K562 (cell line): Measurements from ENCODE around the gene NR1H3. TPM values are rescaled to one million over a fixed set of nuclear protein-coding genes. Genes with fewer than 3 reads are reported as not detected.

Source experiments
- ARID2 ChIP-seq: fragments of 450-650 bp; IDR thresholded peaks from 2 replicates; pipeline ENCODE4 v1.6.1; 2017; ENCODE audit warnings: antibody characterized with exemption, mild to moderate bottlenecking
- BRD4 ChIP-seq: fragments of 200-600 bp; sonication (generic); IDR thresholded peaks from 2 replicates; pipeline ENCODE4 v1.6.1; 2017; ENCODE audit warnings: inconsistent platforms
- E4F1 ChIP-seq: fragments of 250-450 bp; sonication (Bioruptor Pico); IDR thresholded peaks from 2 replicates; pipeline ENCODE4 v1.5.0; 2021; ENCODE audit warnings: mild to moderate bottlenecking, borderline replicate concordance
- FOXJ2 ChIP-seq: fragments of 200-800 bp; sonication (Bioruptor generic); IDR thresholded peaks from 2 replicates; pipeline ENCODE4 v1.6.1; 2016; ENCODE audit warnings: missing genetic modification characterization, missing compliant biosample characterization
- FOXP4 ChIP-seq: sonication (generic); formaldehyde crosslinking; IDR thresholded peaks from 2 replicates; pipeline ENCODE4 v1.8.0; 2022; ENCODE audit warnings: mild to moderate bottlenecking, missing genetic modification reagents, borderline replicate concordance
- IRF1 ChIP-seq: sonication (generic); formaldehyde crosslinking; IDR thresholded peaks from 2 replicates; pipeline ENCODE4 v1.8.0; 2022; ENCODE audit warnings: missing genetic modification reagents, mild to moderate bottlenecking, borderline replicate concordance
- MCM7 ChIP-seq, 2 experiments: fragments of 450-650 bp; IDR thresholded peaks; 2 replicates each; pipeline ENCODE4 v1.6.1; 2016 to 2018
- NONO ChIP-seq, 2 experiments: fragments of 200-400 bp in 1 of 2; fragments of 450-650 bp in 1 of 2; formaldehyde crosslinking in 1 of 2; IDR thresholded peaks; 2 replicates each; pipeline ENCODE4 v1.6.1; 2017; ENCODE audit warnings: low read depth in 2 of 2, mild to moderate bottlenecking in 2 of 2, moderate library complexity in 2 of 2, low read length in 1 of 2
- NR2F6 ChIP-seq: fragments of 450-650 bp; formaldehyde crosslinking; IDR thresholded peaks from 2 replicates; pipeline ENCODE4 v1.4.0; 2020; ENCODE audit warnings: mild to moderate bottlenecking
- SMAD4 ChIP-seq: fragments of 250-450 bp; sonication (Bioruptor Pico); conservative IDR thresholded peaks from 2 replicates; pipeline ENCODE4 v1.8.0; 2021; ENCODE audit warnings: inconsistent platforms, mild to moderate bottlenecking, moderate library complexity
- TAF15 ChIP-seq: fragments of 200-400 bp; formaldehyde crosslinking; IDR thresholded peaks from 2 replicates; pipeline ENCODE4 v1.6.1; 2017; ENCODE audit warnings: mild to moderate bottlenecking, low read depth, low read length, moderate library complexity
- TCF7 ChIP-seq: sonication (generic); IDR thresholded peaks from 2 replicates; pipeline ENCODE4 v1.6.1; 2016; ENCODE audit warnings: antibody characterized with exemption, borderline replicate concordance
- TGIF2 ChIP-seq: sonication (generic); formaldehyde crosslinking; IDR thresholded peaks from 2 replicates; pipeline ENCODE4 v1.8.1; 2022; ENCODE audit warnings: mild to moderate bottlenecking, missing genetic modification reagents, moderate library complexity
- ZFX ChIP-seq: sonication (generic); formaldehyde crosslinking; IDR thresholded peaks from 2 replicates; pipeline ENCODE4 v1.8.0; 2022; ENCODE audit warnings: mild to moderate bottlenecking, missing genetic modification reagents, moderate library complexity
- ZNF212 ChIP-seq: fragments of 450-650 bp; formaldehyde crosslinking; IDR thresholded peaks from 2 replicates; pipeline ENCODE4 v1.4.0; 2020; ENCODE audit warnings: mild to moderate bottlenecking
- ZNF239 ChIP-seq: fragments of 250-450 bp; sonication (Bioruptor Pico); IDR thresholded peaks from 2 replicates; pipeline ENCODE4 v1.4.0; 2020; ENCODE audit warnings: mild to moderate bottlenecking
- ZNF699 ChIP-seq: fragments of 250-450 bp; sonication (Bioruptor Pico); IDR thresholded peaks from 2 replicates; pipeline ENCODE4 v1.8.0; 2021; ENCODE audit warnings: mild to moderate bottlenecking, moderate library complexity; ENCODE audit not compliant: insufficient replicate concordance
- ZNF785 ChIP-seq: fragments of 250-450 bp; sonication (Bioruptor Pico); IDR thresholded peaks from 2 replicates; pipeline ENCODE4 v1.4.0; 2020; ENCODE audit warnings: mild to moderate bottlenecking
- polyA plus RNA-seq, 8 experiments: library from polyadenylated mRNA; depleted of rRNA in 4 of 8; stranded (reverse) in 5 of 8; unstranded in 3 of 8; fragments of >200 nt; fragmentation: Nextera tagmentation in 2 of 8; fragmentation: Illumina TruSeq in 1 of 8; extraction: Ambion mirVana in 2 of 8; extraction: Trizol in 1 of 8; gene quantifications; 2 replicates each; pipeline versions ENCODE4 v1.2.1 to v1.2.3, GENCODE V29; 2011 to 2014; ENCODE audit warnings: inconsistent platforms in 1 of 8, missing spikeins in 1 of 8
- total RNA-seq, 7 experiments: library from RNA; depleted of rRNA in 6 of 7; stranded (reverse); fragments of >200 nt in 6 of 7; fragmentation: Illumina TruSeq in 2 of 7; extraction: Trizol in 2 of 7; gene quantifications; 2 replicates each; pipeline versions ENCODE4 v1.2.1 to v1.2.3, GENCODE V29; 2011 to 2021; ENCODE audit warnings: low replicate concordance in 1 of 7
- TF ChIP-seq, protein P1 (sequence below): sonication (generic); formaldehyde crosslinking; IDR thresholded peaks from 2 replicates; pipeline ENCODE4 v1.5.0; 2020; ENCODE audit warnings: missing genetic modification reagents
- TF ChIP-seq, protein P2 (sequence below): fragments of 450-650 bp; IDR thresholded peaks from 2 replicates; pipeline ENCODE4 v1.6.1; 2018; ENCODE audit warnings: mild to moderate bottlenecking, low read depth; ENCODE audit not compliant: partially characterized antibody

Gene NR1H3
- total and polyA plus RNA-seq, 9 of the 15 experiments (the other 6 are each of a cell fraction or from before 2014, with no cell fraction given), result 8.2 to 26.0 (median 11.9) TPM

DNA sequence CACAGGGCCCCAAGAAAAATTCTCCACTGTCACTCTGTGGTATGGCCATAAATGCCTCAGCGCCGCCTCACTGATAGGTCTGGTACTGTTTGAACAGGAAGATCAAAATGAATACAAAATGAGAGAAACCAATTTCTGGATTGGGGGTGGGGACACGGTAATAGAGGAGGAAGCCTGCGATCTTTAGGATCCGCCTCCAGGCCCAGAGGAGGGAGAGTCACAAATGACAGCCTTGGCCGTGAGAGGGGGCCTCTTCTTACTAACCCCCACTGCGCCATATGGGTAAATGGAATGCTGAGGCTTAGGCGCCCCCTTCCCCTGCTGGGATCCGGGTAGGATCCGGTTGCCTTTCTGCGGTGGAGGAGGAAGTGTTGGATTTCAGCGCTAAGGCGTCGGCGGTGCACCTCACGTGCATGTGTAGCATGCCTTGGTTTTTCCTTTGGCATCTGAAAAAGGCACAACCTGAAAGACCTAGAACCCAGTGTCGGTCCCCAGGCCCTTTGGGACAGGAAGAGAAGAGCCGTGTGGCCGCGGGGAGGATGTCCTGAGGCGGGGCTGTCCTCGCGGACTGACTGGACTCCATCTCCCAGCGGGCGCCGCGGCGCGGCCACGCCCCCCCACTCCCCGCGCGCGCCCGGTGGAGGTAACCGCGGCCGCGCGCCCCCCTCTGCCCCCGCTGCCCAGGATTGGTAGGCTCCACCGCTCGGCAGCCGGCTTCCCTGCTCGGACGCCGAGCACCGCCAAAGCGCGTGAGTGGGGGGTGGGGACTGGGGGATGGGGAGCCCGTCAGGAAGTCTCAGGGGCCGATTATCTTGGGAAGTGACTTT, 11.4 kb downstream of the NR1H3 start (continued):
- TF ChIP-seq, protein P1, sequence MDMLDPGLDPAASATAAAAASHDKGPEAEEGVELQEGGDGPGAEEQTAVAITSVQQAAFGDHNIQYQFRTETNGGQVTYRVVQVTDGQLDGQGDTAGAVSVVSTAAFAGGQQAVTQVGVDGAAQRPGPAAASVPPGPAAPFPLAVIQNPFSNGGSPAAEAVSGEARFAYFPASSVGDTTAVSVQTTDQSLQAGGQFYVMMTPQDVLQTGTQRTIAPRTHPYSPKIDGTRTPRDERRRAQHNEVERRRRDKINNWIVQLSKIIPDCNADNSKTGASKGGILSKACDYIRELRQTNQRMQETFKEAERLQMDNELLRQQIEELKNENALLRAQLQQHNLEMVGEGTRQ (CRISPR knock-in tag), result no peak
- TF ChIP-seq E4F1 (CRISPR knock-in tag) (no peak), ZNF699 (no peak), BRD4 (0 out of 2 replicates have a peak, but pooled peaks have one; percentile 25), FOXJ2 (no peak), TAF15 (no peak), TGIF2 (CRISPR knock-in tag) (no peak), ARID2 (no peak), MCM7 (IDR thresholded peaks at IDR 0.05) (no peak), ZNF212 (CRISPR knock-in tag) (no peak), SMAD4 (CRISPR knock-in tag) (peak; percentile 35; the same call in 1 of the 2 replicates), NONO (IDR thresholded peaks at IDR 0.05; ENCODE audit: low read depth in 2 of 2, low read length in 1 of 2) (peak in 1 of 2 experiments; percentile 99; a peak in 2 of 4 replicates), IRF1 (no peak), TCF7 (no peak), ZNF239 (no peak), FOXP4 (peak; percentile 74; the same call in 1 of the 2 replicates), ZNF785 (CRISPR knock-in tag) (no peak), NR2F6 (CRISPR knock-in tag) (no peak), ZFX (CRISPR knock-in tag) (peak; percentile 63; the same call in 1 of the 2 replicates)
- TF ChIP-seq, protein P2, sequence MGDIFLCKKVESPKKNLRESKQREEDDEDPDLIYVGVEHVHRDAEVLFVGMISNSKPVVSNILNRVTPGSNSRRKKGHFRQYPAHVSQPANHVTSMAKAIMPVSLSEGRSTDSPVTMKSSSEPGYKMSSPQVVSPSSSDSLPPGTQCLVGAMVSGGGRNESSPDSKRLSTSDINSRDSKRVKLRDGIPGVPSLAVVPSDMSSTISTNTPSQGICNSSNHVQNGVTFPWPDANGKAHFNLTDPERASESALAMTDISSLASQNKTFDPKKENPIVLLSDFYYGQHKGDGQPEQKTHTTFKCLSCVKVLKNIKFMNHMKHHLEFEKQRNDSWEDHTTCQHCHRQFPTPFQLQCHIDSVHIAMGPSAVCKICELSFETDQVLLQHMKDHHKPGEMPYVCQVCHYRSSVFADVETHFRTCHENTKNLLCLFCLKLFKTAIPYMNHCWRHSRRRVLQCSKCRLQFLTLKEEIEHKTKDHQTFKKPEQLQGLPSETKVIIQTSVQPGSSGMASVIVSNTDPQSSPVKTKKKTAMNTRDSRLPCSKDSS, result no peak
